ENCODE results near the gene YBX2.

The YBX2 gene

GRCh38 chr17:7329997-7330637 is 35.7 kb upstream of the YBX2 start (continued):
- TF ChIP-seq, protein P1, sequence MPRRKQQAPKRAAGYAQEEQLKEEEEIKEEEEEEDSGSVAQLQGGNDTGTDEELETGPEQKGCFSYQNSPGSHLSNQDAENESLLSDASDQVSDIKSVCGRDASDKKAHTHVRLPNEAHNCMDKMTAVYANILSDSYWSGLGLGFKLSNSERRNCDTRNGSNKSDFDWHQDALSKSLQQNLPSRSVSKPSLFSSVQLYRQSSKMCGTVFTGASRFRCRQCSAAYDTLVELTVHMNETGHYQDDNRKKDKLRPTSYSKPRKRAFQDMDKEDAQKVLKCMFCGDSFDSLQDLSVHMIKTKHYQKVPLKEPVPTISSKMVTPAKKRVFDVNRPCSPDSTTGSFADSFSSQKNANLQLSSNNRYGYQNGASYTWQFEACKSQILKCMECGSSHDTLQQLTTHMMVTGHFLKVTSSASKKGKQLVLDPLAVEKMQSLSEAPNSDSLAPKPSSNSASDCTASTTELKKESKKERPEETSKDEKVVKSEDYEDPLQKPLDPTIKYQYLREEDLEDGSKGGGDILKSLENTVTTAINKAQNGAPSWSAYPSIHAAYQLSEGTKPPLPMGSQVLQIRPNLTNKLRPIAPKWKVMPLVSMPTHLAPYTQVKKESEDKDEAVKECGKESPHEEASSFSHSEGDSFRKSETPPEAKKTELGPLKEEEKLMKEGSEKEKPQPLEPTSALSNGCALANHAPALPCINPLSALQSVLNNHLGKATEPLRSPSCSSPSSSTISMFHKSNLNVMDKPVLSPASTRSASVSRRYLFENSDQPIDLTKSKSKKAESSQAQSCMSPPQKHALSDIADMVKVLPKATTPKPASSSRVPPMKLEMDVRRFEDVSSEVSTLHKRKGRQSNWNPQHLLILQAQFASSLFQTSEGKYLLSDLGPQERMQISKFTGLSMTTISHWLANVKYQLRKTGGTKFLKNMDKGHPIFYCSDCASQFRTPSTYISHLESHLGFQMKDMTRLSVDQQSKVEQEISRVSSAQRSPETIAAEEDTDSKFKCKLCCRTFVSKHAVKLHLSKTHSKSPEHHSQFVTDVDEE (CRISPR knock-in tag; IDR thresholded peaks at IDR 0.05), result no peak

DNA sequence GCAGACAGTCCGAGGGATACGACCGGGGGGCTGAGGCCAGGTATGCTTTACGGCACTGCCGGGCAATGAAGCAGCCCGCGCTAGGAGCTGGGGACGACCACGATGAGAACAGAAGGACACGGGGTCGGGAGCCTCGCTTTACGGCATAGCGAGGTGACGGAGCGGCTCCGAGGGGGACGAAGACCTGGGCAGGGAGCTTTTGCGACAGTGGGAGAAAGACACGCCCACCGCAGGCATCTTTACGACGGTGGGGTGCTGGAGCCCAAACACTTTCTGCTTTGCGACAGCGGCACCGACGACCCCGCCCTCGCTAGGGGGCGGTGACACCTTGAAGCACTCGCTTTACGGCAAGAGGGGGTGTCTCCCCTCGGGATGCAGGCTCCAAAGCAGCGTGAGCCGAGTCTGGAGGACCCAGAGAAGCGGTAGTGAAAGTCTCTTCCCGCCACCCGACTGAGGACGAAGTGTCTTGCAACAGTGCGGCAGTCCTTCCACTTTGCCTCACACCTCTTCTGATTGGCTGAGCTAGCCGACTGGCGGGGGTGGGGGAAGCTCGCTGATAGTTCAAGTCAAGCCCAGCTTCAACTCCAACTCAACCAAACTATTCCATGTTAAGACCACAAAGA is 35.0 kb upstream of the YBX2 start:
- TF ChIP-seq ZNF8 (CRISPR knock-in tag; IDR thresholded peaks at IDR 0.05), result no peak
- TF ChIP-seq GLIS3 (CRISPR knock-in tag; IDR thresholded peaks at IDR 0.05), result no peak
- no peak for TF ChIP-seq TCF4 (CRISPR knock-in tag; IDR thresholded peaks at IDR 0.05; ENCODE audit: borderline replicate concordance)
- TF ChIP-seq ESRRG (CRISPR knock-in tag; IDR thresholded peaks at IDR 0.05), result no peak
- no peak for TF ChIP-seq CSDC2 (CRISPR knock-in tag; IDR thresholded peaks at IDR 0.05)
- TF ChIP-seq SNAI2 (CRISPR knock-in tag; IDR thresholded peaks at IDR 0.05), result no peak
- TF ChIP-seq POU6F1 (CRISPR knock-in tag; IDR thresholded peaks at IDR 0.05; ENCODE audit: borderline replicate concordance, low read depth), result no peak
- TF ChIP-seq BACH2 (CRISPR knock-in tag; IDR thresholded peaks at IDR 0.05; ENCODE audit: borderline replicate concordance), result no peak
- no peak for TF ChIP-seq PPARA (CRISPR knock-in tag; IDR thresholded peaks at IDR 0.05; ENCODE audit: borderline replicate concordance)
- TF ChIP-seq ZNF565 (CRISPR knock-in tag; conservative IDR thresholded peaks at IDR 0.05; ENCODE audit: low read depth), result no peak
- TF ChIP-seq CREB5 (CRISPR knock-in tag; IDR thresholded peaks at IDR 0.05; ENCODE audit: low read depth), result no peak
- TF ChIP-seq ARNTL (CRISPR knock-in tag; IDR thresholded peaks at IDR 0.05; ENCODE audit: borderline replicate concordance, low read depth), result no peak
- no peak for TF ChIP-seq ZFP3 (CRISPR knock-in tag; IDR thresholded peaks at IDR 0.05)
- TF ChIP-seq TOX (CRISPR knock-in tag; IDR thresholded peaks at IDR 0.05; ENCODE audit: borderline replicate concordance), result no peak
- TF ChIP-seq CSRNP3 (CRISPR knock-in tag; IDR thresholded peaks at IDR 0.05), result no peak
- no peak for TF ChIP-seq ZNF70 (CRISPR knock-in tag; IDR thresholded peaks at IDR 0.05)
- TF ChIP-seq, protein P1 (CRISPR knock-in tag; IDR thresholded peaks at IDR 0.05), result no peak

GRCh38 chr17:7328840-7329373 is 34.5 kb upstream of the YBX2 start, which contains the start of gene NEURL4:
Gene NEURL4, minus strand, starts transcription at chr17:7329335. Its CDS starts 23 bp downstream, at chr17:7329312.
- peak; percentile 49 for ATAC-seq
- no peak for TF ChIP-seq RARB (CRISPR knock-in tag; IDR thresholded peaks at IDR 0.05)
- TF ChIP-seq, protein P1 (CRISPR knock-in tag; IDR thresholded peaks at IDR 0.05), result no peak
- TF ChIP-seq POU6F1 (CRISPR knock-in tag; IDR thresholded peaks at IDR 0.05; ENCODE audit: borderline replicate concordance, low read depth), result no peak
- TF ChIP-seq ZNF70 (CRISPR knock-in tag; IDR thresholded peaks at IDR 0.05), result no peak

More for the DNA sequence above, 35.0 kb upstream of the YBX2 start:
- peak; percentile 80 for ATAC-seq

All from SK-N-SH treated with all-trans-retinoic acid at 6 μM for 48 hours (cell line).